Measurements from ENCODE around the gene LGI4. TPM values are rescaled to one million over a fixed set of nuclear protein-coding genes. Genes with fewer than 3 reads are reported as not detected.
"Not testable (repeated sequence)": the region's sequence is repeated elsewhere in the genome, so short reads cannot be mapped to it uniquely, and the experiment has no call there.

LGI4 gene
- total RNA-seq, 1 donor from 2014 or later: not detected

GRCh38 chr19:35133826-35134225, 1.0 kb downstream of the LGI4 start:
- H3K27me3 Mint-ChIP-seq: no peaks in the 10 kb centered on the region
- H3K27ac Mint-ChIP-seq: no peak overlapping the region
- ChIA-PET CTCF (interaction anchor here (1.1 to 3.6 kb wide), 2 partner anchors 18 to 67 kb away, joined by 3 to 31 read pairs; no protein-coding TSS in a partner anchor), POLR2A (interaction anchor here (0.9 kb wide), 1 partner anchor 10 kb away, joined by 3 read pairs; no protein-coding TSS in a partner anchor)
- H3K4me1 Mint-ChIP-seq: peaks cover 15% of the 10 kb centered on the region
- no peaks in the 10 kb centered on the region for H3K36me3 Mint-ChIP-seq (ENCODE audit: low read depth)
- intact Hi-C loops (cut with micrococcal nuclease): no loop called here
- ATAC-seq (ENCODE audit: low read depth): no peak
- no peaks in the 10 kb centered on the region for H3K9me3 Mint-ChIP-seq
- TF ChIP-seq, protein P1, sequence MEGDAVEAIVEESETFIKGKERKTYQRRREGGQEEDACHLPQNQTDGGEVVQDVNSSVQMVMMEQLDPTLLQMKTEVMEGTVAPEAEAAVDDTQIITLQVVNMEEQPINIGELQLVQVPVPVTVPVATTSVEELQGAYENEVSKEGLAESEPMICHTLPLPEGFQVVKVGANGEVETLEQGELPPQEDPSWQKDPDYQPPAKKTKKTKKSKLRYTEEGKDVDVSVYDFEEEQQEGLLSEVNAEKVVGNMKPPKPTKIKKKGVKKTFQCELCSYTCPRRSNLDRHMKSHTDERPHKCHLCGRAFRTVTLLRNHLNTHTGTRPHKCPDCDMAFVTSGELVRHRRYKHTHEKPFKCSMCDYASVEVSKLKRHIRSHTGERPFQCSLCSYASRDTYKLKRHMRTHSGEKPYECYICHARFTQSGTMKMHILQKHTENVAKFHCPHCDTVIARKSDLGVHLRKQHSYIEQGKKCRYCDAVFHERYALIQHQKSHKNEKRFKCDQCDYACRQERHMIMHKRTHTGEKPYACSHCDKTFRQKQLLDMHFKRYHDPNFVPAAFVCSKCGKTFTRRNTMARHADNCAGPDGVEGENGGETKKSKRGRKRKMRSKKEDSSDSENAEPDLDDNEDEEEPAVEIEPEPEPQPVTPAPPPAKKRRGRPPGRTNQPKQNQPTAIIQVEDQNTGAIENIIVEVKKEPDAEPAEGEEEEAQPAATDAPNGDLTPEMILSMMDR (IDR thresholded peaks at IDR 0.05): no peak
- no peak for DNase-seq
- no peak overlapping the region for H3K4me3 Mint-ChIP-seq

DNA sequence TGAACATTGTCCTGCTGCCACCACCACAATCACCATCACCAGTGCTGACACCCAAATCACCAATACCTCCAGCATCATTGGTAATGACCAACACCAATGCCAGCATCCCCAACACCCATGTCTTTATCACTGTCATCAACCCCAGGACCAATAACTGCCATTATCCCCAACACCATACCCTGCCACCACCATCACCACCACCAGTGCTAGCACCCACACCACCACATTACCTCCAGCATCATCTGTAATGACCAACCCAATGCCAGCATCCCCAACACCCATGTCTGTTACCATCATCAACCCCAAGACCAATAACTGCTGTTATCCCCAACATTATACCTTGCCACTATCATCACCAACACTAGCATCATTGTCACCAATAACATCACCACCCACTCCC, 2.6 kb downstream of the LGI4 start:
- Mint-ChIP-seq H3K4me1 (peaks cover 9% of the 10 kb centered on the region), H3K9me3 (no peaks in the 10 kb centered on the region), H3K36me3 (ENCODE audit: low read depth) (no peaks in the 10 kb centered on the region), H3K4me3 (no peak overlapping the region), H3K27me3 (no peaks in the 10 kb centered on the region), H3K27ac (no peak overlapping the region)
- ATAC-seq (ENCODE audit: low read depth) (no peak), DNase-seq (no peak)
- intact Hi-C loops (cut with micrococcal nuclease): no loop called here
- ChIA-PET CTCF (no interaction called here), POLR2A (no interaction called here)
- TF ChIP-seq, protein P1 (IDR thresholded peaks at IDR 0.05): no peak

DNA sequence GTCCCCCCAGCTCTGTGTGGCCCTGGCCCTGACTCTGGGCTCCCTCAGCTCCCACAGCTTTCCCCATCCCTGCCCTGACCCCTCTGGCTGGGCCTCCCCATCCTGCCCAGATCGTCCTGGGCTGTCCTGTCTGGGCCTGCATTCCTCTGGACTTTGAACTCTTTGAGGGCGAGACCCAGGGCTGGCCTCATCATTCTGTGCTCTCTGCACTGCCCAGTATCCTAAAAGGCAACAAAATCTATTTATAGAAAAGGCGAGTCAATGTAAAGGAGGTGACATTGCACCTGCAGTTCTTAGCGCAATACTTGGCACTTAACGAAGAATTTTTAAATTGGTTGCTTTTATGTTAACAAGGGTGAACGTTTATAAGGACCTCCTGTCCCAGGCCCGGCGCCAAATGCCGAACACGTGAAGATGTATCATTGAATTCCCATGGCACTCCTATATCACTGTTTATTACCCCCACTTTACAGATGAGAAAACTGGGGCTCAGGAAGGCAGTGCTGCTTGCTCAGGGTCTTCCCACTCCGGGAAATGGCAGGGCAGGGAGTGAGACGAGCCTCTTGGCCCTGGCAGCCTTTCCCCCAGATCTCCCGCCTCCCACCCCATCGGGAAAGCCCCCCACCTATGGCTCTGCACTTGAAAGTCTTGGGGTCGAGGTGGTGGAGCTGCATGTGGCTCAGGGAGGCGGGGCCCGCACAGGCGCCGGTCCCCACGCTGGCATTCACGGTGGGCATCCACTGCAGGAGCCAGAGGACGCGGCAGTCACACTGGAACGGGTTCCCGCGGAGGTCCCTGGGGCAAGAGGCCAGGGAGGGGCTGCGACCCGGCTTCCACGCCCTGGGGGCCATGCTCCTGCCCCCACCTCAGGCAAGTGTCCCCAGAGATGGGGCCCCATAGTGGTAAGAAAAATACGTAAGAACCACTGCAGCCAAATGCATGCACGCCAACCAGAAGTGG, 3.8 kb downstream of the LGI4 start:
- intact Hi-C loops (cut with micrococcal nuclease): no loop called here
- CTCF ChIA-PET: no interaction called here
- Mint-ChIP-seq H3K9me3 (no peaks in the 10 kb centered on the region), H3K27ac (no peak overlapping the region), H3K4me1 (peaks cover 5% of the 10 kb centered on the region), H3K27me3 (no peaks in the 10 kb centered on the region), H3K4me3 (no peak overlapping the region), H3K36me3 (ENCODE audit: low read depth) (no peaks in the 10 kb centered on the region)
- ATAC-seq (ENCODE audit: low read depth): no peak
- TF ChIP-seq, protein P1 (IDR thresholded peaks at IDR 0.05): no peak
- POLR2A ChIA-PET: no interaction called here
- DNase-seq: no peak

DNA sequence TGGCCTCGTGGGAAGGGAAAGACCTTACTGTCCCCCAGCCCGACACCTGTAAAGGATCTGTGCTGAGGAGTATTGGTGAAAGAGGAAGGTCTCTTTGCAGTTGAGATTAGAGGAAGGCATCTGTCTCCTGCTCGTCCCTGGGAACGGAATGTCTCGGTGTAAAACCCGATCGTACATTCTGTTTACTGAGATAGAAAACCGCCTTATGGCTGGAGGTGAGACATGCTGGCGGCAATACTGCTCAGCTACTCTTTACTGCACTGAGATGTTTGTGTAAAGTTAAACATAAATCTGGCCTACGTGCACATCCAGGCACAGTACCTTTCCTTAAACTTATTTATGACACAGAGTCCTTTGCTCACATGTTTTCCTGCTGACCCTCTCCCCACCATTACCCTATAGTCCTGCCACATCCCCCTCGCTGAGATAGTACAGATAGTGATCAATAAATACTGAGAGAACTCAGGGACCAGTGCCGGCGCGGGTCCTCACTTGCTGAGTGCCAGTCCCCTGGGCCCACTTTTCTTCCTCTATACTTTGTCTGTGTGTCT, 5.1 kb downstream of the LGI4 start:
- CTCF ChIA-PET; H3K4me1 Mint-ChIP-seq; POLR2A ChIA-PET; intact Hi-C loops (cut with micrococcal nuclease); H3K4me3 Mint-ChIP-seq; H3K9me3 Mint-ChIP-seq; ATAC-seq (ENCODE audit: low read depth); H3K36me3 Mint-ChIP-seq (ENCODE audit: low read depth); DNase-seq; H3K27me3 Mint-ChIP-seq; H3K27ac Mint-ChIP-seq: not testable (repeated sequence)

DNA sequence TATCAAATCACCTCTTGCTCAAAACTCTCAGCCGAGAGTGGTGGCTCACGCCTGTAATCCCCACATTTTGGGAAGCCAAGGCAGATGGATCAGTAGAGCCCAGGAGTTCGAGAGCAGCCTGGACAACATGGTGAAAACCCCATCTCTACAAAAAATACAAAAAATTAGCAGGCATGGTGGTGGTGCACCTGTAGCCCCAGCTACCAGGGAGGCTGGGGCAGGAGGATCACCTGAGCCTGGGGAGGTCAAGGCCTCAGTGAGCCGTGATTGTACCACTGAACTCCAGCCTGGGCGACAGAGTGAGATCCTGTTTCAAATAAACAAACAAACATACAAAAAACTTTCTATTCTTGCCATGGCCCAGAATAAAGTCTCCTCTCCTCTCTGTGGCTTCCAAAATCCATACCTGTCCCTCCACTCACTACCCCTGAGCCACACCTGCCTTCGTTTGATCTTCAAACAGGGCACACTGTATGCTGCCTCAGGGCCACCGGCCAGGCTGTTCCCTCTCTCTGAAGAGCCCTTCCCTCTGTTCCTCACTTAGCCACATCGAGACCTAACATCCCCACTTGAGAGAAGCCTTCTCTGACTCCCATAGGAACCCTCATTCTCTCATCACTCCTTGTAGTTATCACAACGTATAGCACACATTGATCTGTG, 6.3 kb downstream of the LGI4 start:
- ChIA-PET POLR2A (no interaction called here), CTCF (no interaction called here)
- intact Hi-C loops (cut with micrococcal nuclease): no loop called here

More for the DNA sequence above, 6.3 kb downstream of the LGI4 start:
- ATAC-seq (ENCODE audit: low read depth) (no peak), DNase-seq (no peak)
- Mint-ChIP-seq H3K4me3 (no peak overlapping the region), H3K9me3 (no peaks in the 10 kb centered on the region), H3K27me3 (no peaks in the 10 kb centered on the region), H3K4me1 (peaks cover 14% of the 10 kb centered on the region), H3K36me3 (ENCODE audit: low read depth) (no peaks in the 10 kb centered on the region), H3K27ac (no peak overlapping the region)
- TF ChIP-seq, protein P1 (IDR thresholded peaks at IDR 0.05): no peak

Data from activated B cell treated with CpG ODN at 0.5 μM for 24 hours (primary cell).